Gastrocnemius medialis (tissue), 4 donors: ENCODE data around the gene OR51V1. TPM values are rescaled to one million over a fixed set of nuclear protein-coding genes. Genes with fewer than 3 reads are reported as not detected.

Experiments used
- ATAC-seq, 2 donors: fragments of 150-250 bp; one replicate each; pipeline ENCODE4 v1.9.1; 2016
- DNase-seq, 2 donors: peaks; one replicate each; pipeline ENCODE4 v3.0.0-alpha.2; 2019
- H3K27ac ChIP-seq, 4 donors: fragments of 200-600 bp; sonication (generic); 1 replicate in 1 of 4; 2 replicates in 3 of 4; pipeline ENCODE4 v1.5.1; 2016 to 2018; ENCODE audit warnings: mild to moderate bottlenecking in 2 of 4, moderate library complexity in 1 of 4
- H3K27me3 ChIP-seq, 3 donors: fragments of 200-600 bp; sonication (generic) in 2 of 3; 1 replicate in 1 of 3; 2 replicates in 2 of 3; pipeline versions ENCODE4 v1.5.1 to v1.6.0; 2016 to 2019; ENCODE audit warnings: mild to moderate bottlenecking in 1 of 3, moderate library complexity in 1 of 3
- H3K36me3 ChIP-seq, 2 donors: fragments of 200-600 bp; sonication (generic) in 1 of 2; one replicate each; pipeline ENCODE4 v1.5.1; 2017 to 2018
- H3K4me1 ChIP-seq, 2 donors: fragments of 200-600 bp; sonication (generic) in 1 of 2; one replicate each; pipeline ENCODE4 v1.5.1; 2016 to 2017; ENCODE audit warnings: mild to moderate bottlenecking in 2 of 2
- H3K4me3 ChIP-seq, 4 donors: fragments of 200-600 bp; sonication (generic) in 3 of 4; 1 replicate in 1 of 4; 2 replicates in 3 of 4; pipeline ENCODE4 v1.5.1; 2016 to 2019; ENCODE audit warnings: mild to moderate bottlenecking in 2 of 4
- H3K9me3 ChIP-seq, 3 donors: fragments of 200-600 bp; sonication (generic) in 2 of 3; 1 replicate in 1 of 3; 2 replicates in 2 of 3; pipeline ENCODE4 v1.5.1; 2016 to 2019
- CTCF ChIP-seq, 5 experiments: fragments of 450-650 bp in 3 of 5; fragments of 200-600 bp in 2 of 5; sonication (generic) in 2 of 5; IDR thresholded peaks in 4 of 5; conservative IDR thresholded peaks in 1 of 5; 1 replicate in 4 of 5; 2 replicates in 1 of 5; pipeline ENCODE4 v1.5.1; 2016 to 2019; ENCODE audit warnings: antibody characterized with exemption in 5 of 5, mild to moderate bottlenecking in 3 of 5, moderate library complexity in 3 of 5
- POLR2A ChIP-seq, 2 donors: fragments of 450-650 bp; IDR thresholded peaks; one replicate each; pipeline ENCODE4 v1.6.1; 2017; ENCODE audit warnings: antibody characterized with exemption in 2 of 2, mild to moderate bottlenecking in 2 of 2, moderate library complexity in 2 of 2
- in situ Hi-C, 4 donors: fragments of 200-750 bp; cut with MboI; loops; one replicate each; pipeline versions ENCODE4 v1.15.0 to v1.8.0; 2017; ENCODE audit warnings: low sequenced_read_pairs in 4 of 4
- intact Hi-C: fragments of 100-400 bp; cut with DNase I; formaldehyde crosslinking; loops from one replicate; pipeline ENCODE4 v1.15.1; 2023; ENCODE audit warnings: low total_unique reads
- total RNA-seq, 4 donors: library from RNA; depleted of rRNA; stranded (reverse); fragments of >200 nt; gene quantifications; one replicate each; pipeline versions ENCODE4 v1.1.0 to v1.2.3, GENCODE V29; 2016

The OR51V1 gene
- total RNA-seq, 4 donors from 2014 or later, result not detected

GRCh38 chr11:5229356-5229755 is 28.9 kb upstream of the OR51V1 start:
- Histone ChIP-seq H3K36me3 (no peaks in the 10 kb centered on the region), H3K9me3 (no peaks in the 10 kb centered on the region), H3K27me3 (no peaks in the 10 kb centered on the region), H3K4me1 (no peaks in the 10 kb centered on the region), H3K4me3 (no peak overlapping the region), H3K27ac (no peak overlapping the region)
- DNase-seq, result no peak
- intact Hi-C loops, result no loop called here
- in situ Hi-C loops, result no loop called here
- TF ChIP-seq CTCF (IDR thresholded peaks at IDR 0.05 in 4 of 5, conservative IDR thresholded peaks at IDR 0.05 in 1 of 5), result no peak
- TF ChIP-seq POLR2A (IDR thresholded peaks at IDR 0.05), result no peak
- ATAC-seq, result no peak

- Histone ChIP-seq H3K4me1 (no peaks in the 10 kb centered on the region), H3K27me3 (no peaks in the 10 kb centered on the region), H3K9me3 (no peaks in the 10 kb centered on the region), H3K4me3 (no peak overlapping the region), H3K36me3 (no peaks in the 10 kb centered on the region), H3K27ac (no peak overlapping the region)
- DNase-seq (no peak), ATAC-seq (no peak)
- no peak for TF ChIP-seq POLR2A (IDR thresholded peaks at IDR 0.05)
- in situ Hi-C loops, result no loop called here
- intact Hi-C loops, result no loop called here
Measured at GRCh38 chr11:5228124-5228523, 27.6 kb upstream of the OR51V1 start.

GRCh38 chr11:5227681-5228080 is 27.2 kb upstream of the OR51V1 start:
- H3K9me3 ChIP-seq, result no peaks in the 10 kb centered on the region
- no peaks in the 10 kb centered on the region for H3K36me3 ChIP-seq
- no peak overlapping the region for H3K4me3 ChIP-seq
- in situ Hi-C loops (no loop called here), intact Hi-C loops (no loop called here)
- H3K4me1 ChIP-seq, result no peaks in the 10 kb centered on the region
- H3K27ac ChIP-seq, result no peak overlapping the region
- ATAC-seq, result no peak
- no peak for DNase-seq
- no peaks in the 10 kb centered on the region for H3K27me3 ChIP-seq
- no peak for TF ChIP-seq CTCF (IDR thresholded peaks at IDR 0.05 in 4 of 5, conservative IDR thresholded peaks at IDR 0.05 in 1 of 5)
- no peak for TF ChIP-seq POLR2A (IDR thresholded peaks at IDR 0.05)

DNA sequence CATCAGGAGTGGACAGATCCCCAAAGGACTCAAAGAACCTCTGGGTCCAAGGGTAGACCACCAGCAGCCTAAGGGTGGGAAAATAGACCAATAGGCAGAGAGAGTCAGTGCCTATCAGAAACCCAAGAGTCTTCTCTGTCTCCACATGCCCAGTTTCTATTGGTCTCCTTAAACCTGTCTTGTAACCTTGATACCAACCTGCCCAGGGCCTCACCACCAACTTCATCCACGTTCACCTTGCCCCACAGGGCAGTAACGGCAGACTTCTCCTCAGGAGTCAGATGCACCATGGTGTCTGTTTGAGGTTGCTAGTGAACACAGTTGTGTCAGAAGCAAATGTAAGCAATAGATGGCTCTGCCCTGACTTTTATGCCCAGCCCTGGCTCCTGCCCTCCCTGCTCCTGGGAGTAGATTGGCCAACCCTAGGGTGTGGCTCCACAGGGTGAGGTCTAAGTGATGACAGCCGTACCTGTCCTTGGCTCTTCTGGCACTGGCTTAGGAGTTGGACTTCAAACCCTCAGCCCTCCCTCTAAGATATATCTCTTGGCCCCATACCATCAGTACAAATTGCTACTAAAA is 26.3 kb upstream of the OR51V1 start, which contains the start of gene HBB:
TSS of gene HBB (minus strand) at position 340 of the 579 bp plus-strand sequence. CDS start at position 290, 50 bp downstream.
- no peaks in the 10 kb centered on the region for H3K36me3 ChIP-seq
- ATAC-seq, result no peak
- DNase-seq, result no peak
- H3K9me3 ChIP-seq, result no peaks in the 10 kb centered on the region
- TF ChIP-seq POLR2A (IDR thresholded peaks at IDR 0.05) (no peak), CTCF (IDR thresholded peaks at IDR 0.05 in 4 of 5, conservative IDR thresholded peaks at IDR 0.05 in 1 of 5) (no peak)
- H3K4me3 ChIP-seq, result no peak within 1 kb of the TSS
- intact Hi-C loops, result no loop called here
- H3K27ac ChIP-seq, result no peak within 1 kb of the TSS
- no peaks in the 10 kb centered on the region for H3K27me3 ChIP-seq
- in situ Hi-C loops, result no loop called here
- no peaks in the 10 kb centered on the region for H3K4me1 ChIP-seq

- intact Hi-C loops (no loop called here), in situ Hi-C loops (no loop called here)
- Histone ChIP-seq H3K4me1 (no peaks in the 10 kb centered on the region), H3K27me3 (no peaks in the 10 kb centered on the region), H3K36me3 (no peaks in the 10 kb centered on the region), H3K9me3 (no peaks in the 10 kb centered on the region), H3K27ac (no peak overlapping the region), H3K4me3 (no peak overlapping the region)
- ATAC-seq (no peak), DNase-seq (no peak)
- TF ChIP-seq CTCF (IDR thresholded peaks at IDR 0.05 in 4 of 5, conservative IDR thresholded peaks at IDR 0.05 in 1 of 5) (no peak), POLR2A (IDR thresholded peaks at IDR 0.05) (no peak)
Measured at GRCh38 chr11:5225480-5225871, 25.0 kb upstream of the OR51V1 start.
